ENCODE results near the gene STAT3.
"Not testable (repeated sequence)": the region's sequence is repeated elsewhere in the genome, so short reads cannot be mapped to it uniquely, and the experiment has no call there.

Gene STAT3

DNA sequence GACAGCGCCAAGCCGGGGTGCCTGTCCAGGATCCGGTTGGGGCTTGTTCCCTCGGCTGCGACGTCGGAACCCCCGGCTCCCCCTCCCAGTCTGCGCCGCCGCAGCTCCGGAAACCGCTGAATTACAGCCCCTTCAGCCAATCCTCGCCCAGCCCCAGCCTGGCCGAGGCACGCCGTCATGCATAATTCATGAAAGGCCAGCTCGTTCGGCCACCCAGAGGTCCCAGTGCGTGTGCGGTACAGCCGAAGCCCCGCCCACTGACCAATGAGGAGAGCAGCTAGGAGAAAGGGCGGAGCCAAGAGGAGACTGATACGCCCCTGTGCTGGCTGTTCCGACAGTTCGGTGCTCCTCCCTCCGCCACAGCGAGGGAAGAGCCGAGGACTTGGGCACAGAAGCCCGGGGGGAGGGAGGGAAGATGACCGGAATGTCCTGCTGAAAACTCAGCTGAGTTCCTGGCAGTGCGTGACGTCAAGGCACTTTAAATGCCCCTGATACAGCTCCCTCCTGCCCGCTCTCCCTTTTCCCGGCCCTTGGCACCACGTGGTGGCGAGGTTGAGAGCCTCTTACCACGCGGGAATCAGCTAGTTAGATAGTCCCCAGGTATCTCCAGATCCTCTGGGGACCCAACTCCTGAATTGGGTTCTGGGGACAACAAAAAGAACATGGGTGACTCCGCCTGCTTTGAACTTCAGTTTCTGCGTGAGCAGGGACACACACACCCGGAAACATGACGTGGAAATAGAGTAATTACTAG, at the start of gene STAT3:
TSS of gene STAT3 (minus strand) at position 62 of the 754 bp plus-strand sequence. CDS start 39,926 bp downstream, outside the sequence.
- in situ Hi-C loops (cut with HindIII; ENCODE audit: low sequenced_read_pairs), result no loop called here

- in situ Hi-C loops (cut with HindIII; ENCODE audit: low sequenced_read_pairs), result no loop called here
These were observed 48.1 kb upstream of the STAT3 start for GRCh38 chr17:42436391-42436790.

DNA sequence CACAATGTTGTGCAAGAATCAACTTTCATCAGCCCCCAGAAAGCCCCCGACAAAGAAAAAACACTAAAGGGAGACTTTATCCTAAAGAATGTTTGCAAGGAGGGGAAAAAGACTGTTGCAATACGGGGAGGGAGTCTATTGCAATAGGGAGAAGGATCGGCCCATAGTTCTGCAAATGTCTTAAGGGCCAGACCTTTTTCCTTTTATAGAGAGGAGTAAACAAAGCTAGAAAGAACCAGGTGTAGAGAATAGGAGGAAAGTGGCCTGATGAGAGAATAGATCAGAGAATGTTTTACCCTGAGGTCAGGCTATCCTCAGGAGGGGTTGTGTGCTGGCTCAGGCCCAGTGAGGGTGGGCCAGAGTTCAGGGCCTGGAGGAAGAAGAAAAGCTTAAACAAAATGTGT, 43.5 kb upstream of the STAT3 start:
- in situ Hi-C loops (cut with HindIII; ENCODE audit: low sequenced_read_pairs), result no loop called here

- in situ Hi-C loops (cut with HindIII; ENCODE audit: low sequenced_read_pairs), result no loop called here
These were observed 41.6 kb upstream of the STAT3 start for GRCh38 chr17:42429726-42430447.

GRCh38 chr17:42428141-42428944, 40.1 kb upstream of the STAT3 start:
- in situ Hi-C loops (cut with HindIII; ENCODE audit: low sequenced_read_pairs), result no loop called here

- in situ Hi-C loops (cut with HindIII; ENCODE audit: low sequenced_read_pairs), result no loop called here
These were observed 36.9 kb upstream of the STAT3 start for GRCh38 chr17:42424991-42425610.

DNA sequence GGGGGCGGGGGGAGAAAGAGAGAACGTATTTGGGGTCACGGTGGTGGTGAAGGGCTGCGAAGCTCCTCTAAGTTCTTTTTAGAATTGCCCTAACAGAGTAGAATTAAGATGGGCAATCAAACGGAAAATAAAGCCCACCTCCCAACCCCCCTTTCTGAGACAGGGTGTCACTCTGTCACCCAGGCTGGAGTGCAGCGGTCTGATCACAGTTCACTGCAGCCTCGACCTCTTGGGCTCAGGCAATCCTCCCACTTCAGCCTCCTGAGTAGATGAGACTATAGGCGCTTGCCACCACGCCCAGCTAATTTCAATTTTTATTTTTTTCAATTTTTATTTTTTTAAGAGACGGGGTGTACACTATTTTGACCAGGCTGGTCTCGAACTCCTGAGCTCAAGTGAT, 35.5 kb upstream of the STAT3 start:
- in situ Hi-C loops (cut with HindIII; ENCODE audit: low sequenced_read_pairs), result no loop called here

- in situ Hi-C loops (cut with HindIII; ENCODE audit: low sequenced_read_pairs), result no loop called here
These were observed 34.9 kb upstream of the STAT3 start, which contains the start of gene CAVIN1 for GRCh38 chr17:42422958-42423712. Gene CAVIN1, minus strand, starts transcription at chr17:42423256. Its CDS starts 159 bp downstream, at chr17:42423097.

- in situ Hi-C loops (cut with HindIII; ENCODE audit: low sequenced_read_pairs), result no loop called here
These were observed 34.2 kb upstream of the STAT3 start for GRCh38 chr17:42422412-42422957.

GRCh38 chr17:42421507-42422338, 33.5 kb upstream of the STAT3 start:
- in situ Hi-C loops (cut with HindIII; ENCODE audit: low sequenced_read_pairs), result no loop called here

- in situ Hi-C loops (cut with HindIII; ENCODE audit: low sequenced_read_pairs), result no loop called here
These were observed 32.9 kb upstream of the STAT3 start for GRCh38 chr17:42421136-42421506.

- in situ Hi-C loops (cut with HindIII; ENCODE audit: low sequenced_read_pairs), result not testable (repeated sequence)
These were observed 29.7 kb upstream of the STAT3 start for GRCh38 chr17:42417981-42418380.

DNA sequence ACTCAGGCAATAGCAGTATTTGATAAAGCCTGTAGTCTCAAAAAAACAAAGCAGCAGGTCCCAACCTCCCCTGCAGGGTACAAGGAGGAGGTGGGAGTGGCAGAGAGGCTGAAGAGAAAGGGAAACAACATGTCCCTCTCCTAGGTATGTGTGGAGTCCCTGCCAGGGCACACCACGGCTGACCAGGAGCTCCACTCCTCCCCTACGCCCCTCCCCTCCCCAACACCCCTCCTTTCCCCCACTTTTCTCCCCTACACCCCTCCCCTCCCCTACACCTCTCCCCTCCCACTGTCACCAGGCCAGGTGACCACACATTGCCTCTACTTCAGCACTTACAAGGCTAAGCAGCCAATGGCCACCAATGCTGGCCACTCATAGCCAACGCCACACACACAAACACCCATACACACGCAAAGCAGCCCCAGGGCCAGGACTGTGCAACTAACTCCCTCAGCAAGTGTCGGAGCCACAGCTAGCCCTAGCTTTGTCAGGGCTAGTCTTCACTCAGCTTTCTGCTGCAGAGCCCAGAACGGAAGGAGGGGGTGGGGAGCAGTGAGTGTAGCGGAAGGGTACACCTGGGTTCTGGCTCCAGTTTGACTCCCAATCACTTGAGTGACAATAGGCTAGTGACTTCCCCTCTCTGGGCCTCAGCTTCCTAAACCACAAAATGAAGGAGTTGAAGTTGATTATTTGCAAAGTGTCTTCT, 26.6 kb upstream of the STAT3 start:
- in situ Hi-C loops (cut with HindIII; ENCODE audit: low sequenced_read_pairs), result no loop called here

DNA sequence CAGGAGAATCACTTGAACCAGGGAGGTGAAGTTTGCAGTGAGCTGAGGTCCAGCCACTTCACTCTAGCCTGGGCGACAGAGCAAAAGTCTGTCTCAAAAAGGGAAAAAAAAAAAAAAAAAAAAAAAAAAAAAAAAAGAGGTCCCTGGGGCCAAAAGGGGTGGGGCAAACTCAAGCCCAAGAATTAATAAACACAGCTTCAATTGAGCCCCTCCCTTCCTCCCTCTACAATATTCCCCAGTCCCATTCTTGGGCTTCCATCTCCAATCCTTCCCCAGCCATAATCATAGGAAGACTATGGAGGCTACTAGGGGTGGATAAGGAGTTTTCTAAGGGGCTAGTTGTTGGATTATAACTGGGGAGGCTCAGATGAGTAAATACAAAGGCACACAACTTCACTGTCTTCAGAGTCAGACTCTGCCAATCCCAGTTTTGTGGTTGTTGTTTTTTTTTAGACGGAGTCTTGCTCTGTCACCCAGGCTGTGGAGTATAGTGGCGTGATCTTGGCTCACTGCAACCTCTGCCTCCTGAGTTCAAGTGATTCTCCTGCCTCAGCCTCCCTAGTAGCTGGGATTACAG, 25.3 kb upstream of the STAT3 start:
- in situ Hi-C loops (cut with HindIII; ENCODE audit: low sequenced_read_pairs), result no loop called here

GRCh38 chr17:42411905-42412679, 23.9 kb upstream of the STAT3 start:
- in situ Hi-C loops (cut with HindIII; ENCODE audit: low sequenced_read_pairs), result no loop called here

DNA sequence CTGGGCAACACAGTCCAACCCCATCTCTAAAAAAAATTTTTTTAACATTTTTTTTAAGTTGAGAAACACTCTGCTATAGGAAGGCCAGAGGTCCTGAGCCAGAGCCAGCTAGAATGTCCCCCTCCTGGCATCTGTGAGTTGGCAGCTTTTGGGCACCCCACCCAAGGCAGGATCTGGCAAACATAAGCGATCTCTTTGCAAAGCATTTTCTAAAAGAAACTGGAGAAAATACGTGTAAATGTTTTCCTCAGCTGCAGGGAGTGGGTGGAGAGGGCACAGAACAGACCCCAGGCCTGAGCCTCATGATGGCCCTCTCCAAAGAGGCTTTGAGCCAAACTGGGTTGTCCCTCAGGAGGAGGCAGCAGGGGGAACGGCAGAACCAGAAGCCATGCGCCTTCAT, 23.1 kb upstream of the STAT3 start:
- in situ Hi-C loops (cut with HindIII; ENCODE audit: low sequenced_read_pairs), result no loop called here

- in situ Hi-C loops (cut with HindIII; ENCODE audit: low sequenced_read_pairs), result no loop called here
These were observed 22.1 kb upstream of the STAT3 start for GRCh38 chr17:42410319-42410685.

Data from DLD1 (cell line).